HG03025 (cell line): ENCODE data around the gene ZNF689.
"Not testable (repeated sequence)": the region's sequence is repeated elsewhere in the genome, so short reads cannot be mapped to it uniquely, and the experiment has no call there.

Experiments
- ATAC-seq: cut with Tn5 transposase; IDR thresholded peaks from one replicate; pipeline ENCODE4 v1.9.1; 2021; ENCODE audit warnings: mild to moderate bottlenecking, moderate library complexity; ENCODE audit not compliant: unreplicated experiment, low FRiP score

Gene ZNF689

DNA sequence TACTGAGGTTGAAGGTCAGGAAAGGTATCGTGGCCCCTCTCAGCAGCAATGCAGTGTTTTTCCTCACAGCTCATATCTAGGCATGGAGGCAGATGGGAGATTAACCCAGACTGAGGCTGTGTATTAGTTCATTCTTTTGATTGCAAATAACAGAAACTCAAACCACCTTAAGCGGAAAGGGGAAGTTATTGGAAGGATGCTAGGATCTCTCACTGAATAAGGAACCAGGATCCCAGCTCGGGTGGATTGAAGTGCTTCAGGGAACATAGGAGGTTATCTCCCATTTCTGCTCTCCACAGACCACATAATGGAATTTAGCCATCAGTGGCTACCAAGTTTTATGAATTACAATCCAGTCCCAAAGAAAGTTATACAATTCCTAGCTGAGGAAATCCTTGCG lies 8.2 kb downstream of the ZNF689 start:
- ATAC-seq = no peak

DNA sequence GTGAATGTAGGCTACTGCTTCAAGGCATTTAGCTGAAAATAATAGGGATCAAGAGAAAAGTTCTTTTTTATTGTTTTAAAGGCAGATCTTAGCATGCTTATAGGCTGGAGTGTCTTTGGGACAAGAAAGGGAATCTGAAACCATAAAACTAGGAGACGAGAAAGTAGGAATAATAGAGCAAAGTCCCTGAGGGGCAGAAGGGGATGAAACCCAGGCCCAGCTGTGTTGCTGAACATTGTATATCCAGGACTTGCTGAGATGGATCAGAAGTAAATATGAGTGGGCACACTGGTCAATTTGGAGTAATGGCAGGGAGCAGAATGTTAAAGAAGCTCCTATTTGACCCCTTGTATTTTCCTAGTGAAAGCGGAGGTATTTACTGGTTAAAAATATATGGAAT lies 9.3 kb downstream of the ZNF689 start:
- ATAC-seq = no peak

- ATAC-seq = no peak
These were observed 10.0 kb downstream of the ZNF689 start for GRCh38 chr16:30600215-30600614.

GRCh38 chr16:30592871-30593270 lies 17.3 kb downstream of the ZNF689 start:
- no peak for ATAC-seq

DNA sequence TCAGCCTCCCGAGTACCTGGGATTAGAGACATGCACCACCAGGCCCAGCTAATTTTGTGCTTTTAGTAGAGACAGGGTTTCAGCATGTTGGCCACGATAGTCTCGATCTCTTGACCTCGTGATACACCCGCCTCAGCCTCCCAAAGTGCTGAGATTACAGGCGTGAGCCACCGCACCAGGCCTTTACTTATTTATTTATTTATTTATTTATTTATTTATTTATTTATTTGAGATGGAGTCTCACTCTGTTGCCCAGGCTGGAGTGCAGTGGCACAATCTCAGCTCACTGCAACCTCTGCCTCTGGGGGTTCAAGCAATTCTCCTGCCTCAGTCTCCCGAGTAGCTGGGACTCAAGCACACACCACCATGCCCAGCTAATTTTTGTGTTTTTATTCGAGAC lies 19.3 kb downstream of the ZNF689 start:
- ATAC-seq = not testable (repeated sequence)

GRCh38 chr16:30589582-30589981 lies 20.6 kb downstream of the ZNF689 start:
- not testable (repeated sequence) for ATAC-seq

- ATAC-seq = no peak
These were observed 21.5 kb downstream of the ZNF689 start for GRCh38 chr16:30588651-30589050.

DNA sequence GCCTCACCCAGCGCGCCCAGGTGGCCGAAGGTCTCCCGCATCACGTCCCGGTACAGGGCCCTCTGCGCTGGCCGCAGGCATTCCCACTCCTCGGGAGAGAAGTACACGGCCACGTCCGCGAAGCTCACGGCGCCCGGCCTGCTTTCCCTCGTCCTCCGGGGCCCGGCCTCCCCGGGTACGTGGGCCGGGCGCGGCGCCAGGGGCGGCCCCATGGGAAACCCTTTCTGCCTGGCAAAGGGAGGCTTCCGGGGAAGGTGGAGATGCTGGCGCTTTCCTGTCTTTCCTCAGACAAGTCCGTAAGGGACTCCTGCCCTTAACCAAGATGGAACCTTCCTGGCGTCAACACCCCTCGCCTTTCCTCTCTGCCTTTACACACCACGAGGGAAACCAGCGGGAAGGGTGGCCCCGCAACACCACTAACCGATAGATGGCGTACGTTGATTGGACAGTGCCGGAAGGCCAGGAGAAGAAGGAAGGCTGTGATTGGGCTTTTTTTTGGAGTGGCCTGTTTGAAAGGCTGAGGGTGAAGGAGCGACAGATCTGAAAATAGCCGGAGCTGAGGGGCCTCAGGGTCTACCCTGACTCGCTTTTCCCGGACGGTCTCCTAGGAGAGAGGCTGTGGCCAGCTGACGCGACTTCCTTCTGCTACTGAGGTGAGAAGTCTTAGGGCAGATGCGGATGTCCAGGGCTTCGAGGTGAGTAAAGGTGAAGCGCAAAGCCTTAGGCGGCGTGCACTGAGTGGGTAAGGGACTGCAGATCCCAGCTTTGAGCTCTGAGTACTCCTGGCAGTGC lies 24.6 kb downstream of the ZNF689 start, which contains the start of gene ZNF785:
Gene ZNF785, minus strand, starts transcription at position 298 of the 792 bp plus-strand sequence. Its CDS starts 86 bp downstream, at position 212.
- ATAC-seq = peak; percentile 74

DNA sequence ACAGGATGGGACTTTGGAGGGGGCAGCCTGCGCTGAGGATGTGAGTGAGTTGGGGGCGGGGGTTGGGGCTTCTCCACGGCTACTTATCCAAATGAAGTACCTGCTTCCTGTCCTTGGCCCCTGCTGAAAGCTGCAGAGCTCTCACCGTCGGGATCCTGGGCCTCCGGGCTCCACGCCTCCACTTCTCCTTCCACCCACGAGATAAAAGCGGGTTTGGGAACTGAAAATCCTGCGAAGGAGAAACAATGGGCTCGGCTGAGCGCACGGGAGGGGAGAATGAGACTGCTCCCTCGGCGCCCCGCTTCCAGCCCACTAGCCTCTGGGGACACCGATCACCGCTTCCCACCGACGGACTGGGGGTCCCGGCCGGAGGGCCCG lies 25.2 kb downstream of the ZNF689 start:
- peak; percentile 37 for ATAC-seq

DNA sequence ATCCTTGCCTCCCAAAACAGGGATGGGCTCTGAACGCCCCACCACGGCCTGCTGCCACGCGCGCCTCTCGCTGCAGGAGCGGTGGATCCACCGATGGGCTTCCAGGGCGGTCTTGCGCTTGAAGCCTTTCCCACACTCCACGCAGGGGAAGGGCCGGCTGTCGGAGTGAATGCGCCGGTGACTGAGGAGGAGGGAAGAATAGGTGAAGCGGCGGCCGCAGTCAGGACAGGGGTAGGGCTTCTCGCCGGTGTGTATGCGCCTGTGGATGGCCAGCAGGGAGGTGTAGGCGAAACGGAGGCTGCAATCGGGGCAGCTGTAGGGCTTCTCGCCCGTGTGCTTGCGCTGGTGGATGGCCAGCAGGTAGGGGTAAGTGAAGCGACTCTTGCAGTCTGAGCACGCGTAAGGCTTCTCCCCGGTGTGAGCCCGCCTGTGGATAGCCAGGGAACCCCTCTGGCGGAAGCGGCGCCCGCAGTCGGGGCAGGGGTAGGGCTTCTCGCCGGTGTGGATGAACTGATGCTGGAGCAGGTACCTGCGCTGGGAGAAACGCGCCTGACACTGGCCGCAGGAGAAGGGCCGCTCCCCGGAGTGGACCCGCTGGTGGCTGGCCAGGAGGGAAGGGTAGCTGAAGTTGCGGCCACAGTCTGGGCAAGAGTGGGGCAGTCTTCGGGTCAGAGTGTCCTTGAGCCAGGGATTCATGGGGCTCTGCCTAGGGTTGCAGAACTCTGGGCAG lies 27.4 kb downstream of the ZNF689 start:
- ATAC-seq = no peak

DNA sequence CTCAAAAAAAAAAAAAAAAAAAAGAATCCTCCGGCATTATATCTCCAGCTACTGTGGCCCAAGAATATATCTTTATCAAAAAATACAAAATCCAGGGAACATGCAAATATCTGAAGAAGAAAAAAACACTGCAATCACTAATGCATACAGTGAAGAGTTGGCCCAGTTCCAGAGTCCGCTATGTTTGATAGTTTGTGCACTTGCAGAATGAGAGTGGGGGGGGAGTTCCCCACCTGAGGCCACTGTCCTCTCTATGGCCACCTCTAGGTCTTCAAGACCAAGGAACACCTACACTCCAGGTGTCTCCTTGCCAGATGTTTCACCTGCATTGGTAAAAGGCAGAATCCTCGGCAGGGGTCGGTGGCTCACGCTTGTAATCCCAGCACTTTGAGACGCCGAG lies 28.7 kb downstream of the ZNF689 start:
- no peak for ATAC-seq

DNA sequence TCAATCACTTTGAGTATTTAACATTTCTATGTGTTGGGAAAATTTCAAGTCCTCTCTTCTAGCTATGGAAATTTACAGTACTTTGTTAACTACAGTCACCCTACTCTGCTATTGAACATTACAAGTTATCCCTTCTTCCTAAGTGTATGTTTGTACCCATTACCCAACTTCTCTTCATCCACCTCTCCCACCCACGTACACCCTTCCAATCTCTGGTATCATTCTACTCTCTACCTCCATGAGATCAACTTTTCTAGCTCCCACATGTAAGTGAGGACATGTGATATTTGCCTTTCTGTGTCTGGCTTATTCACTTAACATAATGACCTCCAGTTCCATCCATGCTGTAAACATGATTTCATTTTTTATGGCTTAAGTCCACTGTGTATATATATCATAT lies 35.5 kb downstream of the ZNF689 start:
- no peak for ATAC-seq

GRCh38 chr16:30571445-30572322 lies 38.5 kb downstream of the ZNF689 start, which contains the start of gene ZNF688:
Gene ZNF688 (minus strand): TSS chr16:30571714. CDS start chr16:30571629, 85 bp downstream.
- peak; percentile 70 for ATAC-seq

DNA sequence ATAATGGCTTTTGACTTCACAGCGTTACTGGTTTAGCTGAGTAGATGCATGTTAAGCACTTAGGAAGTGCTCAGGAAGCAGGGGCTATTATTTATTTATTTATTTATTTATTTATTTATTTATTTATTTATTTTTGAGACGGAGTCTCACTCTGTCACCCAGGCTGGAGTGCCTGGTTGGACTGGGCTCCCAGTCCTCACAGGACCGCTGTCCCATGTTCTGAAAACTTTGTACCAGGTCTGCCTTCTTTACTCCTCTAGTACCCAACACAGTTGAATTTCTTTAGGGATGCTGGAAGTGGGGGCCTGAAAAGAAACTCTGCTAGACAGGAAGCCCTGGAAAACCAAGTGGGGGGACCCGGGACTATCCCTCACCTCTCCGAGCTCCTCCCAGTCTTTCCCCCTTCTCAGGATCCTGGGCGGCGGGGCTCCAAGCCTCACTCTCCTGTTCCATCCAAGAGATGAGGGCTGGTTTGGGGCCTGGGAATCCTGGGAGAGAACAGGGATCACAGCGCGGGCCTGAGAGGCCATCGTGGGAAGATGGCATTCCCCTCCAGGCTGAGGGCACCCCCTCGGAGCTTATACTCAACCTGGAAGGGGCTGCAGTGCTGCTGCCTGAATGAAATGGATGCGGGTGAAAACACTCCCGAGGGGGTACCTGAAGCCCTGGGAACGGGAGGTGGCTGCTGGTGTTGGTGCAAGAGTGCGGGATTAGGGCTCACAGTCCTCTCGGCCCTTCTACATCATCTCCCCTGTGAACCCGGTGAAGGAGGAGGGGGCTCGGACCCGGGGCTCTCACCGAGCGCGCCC lies 39.3 kb downstream of the ZNF689 start:
- ATAC-seq = no peak

GRCh38 chr16:30569746-30570635 lies 40.2 kb downstream of the ZNF689 start:
- no peak for ATAC-seq

DNA sequence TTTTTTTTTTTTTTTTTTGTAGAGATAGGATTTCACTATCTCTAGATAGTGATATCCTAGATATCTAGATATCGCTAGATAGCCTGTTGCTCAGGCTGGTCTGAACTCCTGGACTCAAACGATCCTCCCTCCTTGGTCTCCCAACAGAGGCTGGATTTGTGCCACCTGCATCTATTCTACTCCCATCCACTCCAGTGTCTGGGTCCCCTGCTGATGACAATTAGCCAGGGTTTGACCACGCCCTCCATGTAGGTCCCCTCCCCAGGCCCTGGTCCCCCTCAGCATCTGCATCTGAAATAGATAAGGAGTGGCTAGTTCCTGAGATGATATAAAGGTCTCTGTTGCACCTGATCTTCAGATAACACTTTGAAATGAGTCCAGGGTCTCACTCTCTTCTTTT lies 40.9 kb downstream of the ZNF689 start:
- ATAC-seq = no peak

GRCh38 chr16:30567991-30568638 lies 42.1 kb downstream of the ZNF689 start:
- no peak for ATAC-seq

- no peak for ATAC-seq
These were observed 42.8 kb downstream of the ZNF689 start for GRCh38 chr16:30567160-30567990.
